HFFc6 (cell line): ENCODE measurements around the gene CYP26C1. TPM values are rescaled to one million over a fixed set of nuclear protein-coding genes. Genes with fewer than 3 reads are reported as not detected.

Source experiments
- DNase-seq: peaks from one replicate; pipeline ENCODE4 v3.0.0-alpha.2; 2018
- H3K27ac Mint-ChIP-seq: 2 replicates; pipeline ENCODE4 v1.8.0; 2020; ENCODE audit warnings: mild to moderate bottlenecking, mixed read lengths
- H3K27me3 Mint-ChIP-seq: 2 replicates; pipeline ENCODE4 v1.8.0; 2021; ENCODE audit warnings: mild to moderate bottlenecking, moderate library complexity, mixed read lengths; ENCODE audit not compliant: insufficient read depth
- H3K36me3 Mint-ChIP-seq: 2 replicates; pipeline ENCODE4 v1.8.0; 2021; ENCODE audit warnings: low read depth, mixed read lengths
- H3K4me1 Mint-ChIP-seq: 2 replicates; pipeline ENCODE4 v1.8.0; 2020; ENCODE audit warnings: low read depth, mixed read lengths
- H3K4me3 Mint-ChIP-seq: 2 replicates; pipeline ENCODE4 v1.8.0; 2020; ENCODE audit warnings: mild to moderate bottlenecking, moderate library complexity, mixed read lengths
- H3K9me3 Mint-ChIP-seq: 2 replicates; pipeline ENCODE4 v1.8.0; 2020; ENCODE audit warnings: mild to moderate bottlenecking, mixed read lengths
- CTCF ChIP-seq: fragments of 200-600 bp; sonication (generic); IDR thresholded peaks from 2 replicates; pipeline ENCODE4 v1.5.0; 2021; ENCODE audit warnings: antibody characterized with exemption, mild to moderate bottlenecking
- total RNA-seq, 6 experiments: library from RNA; stranded (reverse); fragmentation: NEBNext Ultra II Directional; extraction: Animal tissue kit (Norgen Biotek cat#: 25700); gene quantifications; 2 replicates in 1 of 6; 3 replicates in 5 of 6; pipeline ENCODE4 v1.2.3, GENCODE V29; 2021

The CYP26C1 gene
- total RNA-seq, 6 experiments from 2014 or later = 0.05 to 0.22 (median 0.13) TPM; not detected in 1

GRCh38 chr10:93087846-93088245 lies 27.2 kb downstream of the CYP26C1 start:
- H3K27ac Mint-ChIP-seq = no peak overlapping the region
- peaks cover 17% of the 10 kb centered on the region for H3K27me3 Mint-ChIP-seq
- H3K36me3 Mint-ChIP-seq = no peaks in the 10 kb centered on the region
- H3K4me1 Mint-ChIP-seq = no peaks in the 10 kb centered on the region
- DNase-seq = no peak
- no peak overlapping the region for H3K4me3 Mint-ChIP-seq
- no peaks in the 10 kb centered on the region for H3K9me3 Mint-ChIP-seq
- no peak for TF ChIP-seq CTCF

GRCh38 chr10:93088466-93088865 lies 27.9 kb downstream of the CYP26C1 start:
- peaks cover 20% of the 10 kb centered on the region for H3K27me3 Mint-ChIP-seq
- H3K36me3 Mint-ChIP-seq = no peaks in the 10 kb centered on the region
- no peak for DNase-seq
- no peak for TF ChIP-seq CTCF
- H3K4me1 Mint-ChIP-seq = no peaks in the 10 kb centered on the region
- H3K9me3 Mint-ChIP-seq = no peaks in the 10 kb centered on the region
- H3K27ac Mint-ChIP-seq = no peak overlapping the region
- H3K4me3 Mint-ChIP-seq = no peak overlapping the region

GRCh38 chr10:93090619-93091018 lies 30.0 kb downstream of the CYP26C1 start:
- Mint-ChIP-seq H3K4me3 (no peak overlapping the region), H3K27ac (no peak overlapping the region), H3K36me3 (no peaks in the 10 kb centered on the region), H3K4me1 (no peaks in the 10 kb centered on the region), H3K27me3 (peaks cover 21% of the 10 kb centered on the region), H3K9me3 (no peaks in the 10 kb centered on the region)
- TF ChIP-seq CTCF = no peak
- DNase-seq = no peak

- Mint-ChIP-seq H3K4me1 (no peaks in the 10 kb centered on the region), H3K27me3 (peaks cover 26% of the 10 kb centered on the region), H3K4me3 (no peak overlapping the region), H3K36me3 (no peaks in the 10 kb centered on the region), H3K27ac (no peak overlapping the region), H3K9me3 (no peaks in the 10 kb centered on the region)
- no peak for DNase-seq
- no peak for TF ChIP-seq CTCF
Observed at GRCh38 chr10:93091960-93092359, 31.4 kb downstream of the CYP26C1 start.

- DNase-seq = no peak
- no peaks in the 10 kb centered on the region for H3K4me1 Mint-ChIP-seq
- H3K9me3 Mint-ChIP-seq = no peaks in the 10 kb centered on the region
- H3K4me3 Mint-ChIP-seq = no peak overlapping the region
- H3K27me3 Mint-ChIP-seq = peaks cover 20% of the 10 kb centered on the region
- TF ChIP-seq CTCF = no peak
- H3K36me3 Mint-ChIP-seq = no peaks in the 10 kb centered on the region
- H3K27ac Mint-ChIP-seq = no peak overlapping the region
Observed at GRCh38 chr10:93095225-93095624, 34.6 kb downstream of the CYP26C1 start.

- Mint-ChIP-seq H3K36me3 (no peaks in the 10 kb centered on the region), H3K4me3 (no peak overlapping the region), H3K27me3 (peaks cover 14% of the 10 kb centered on the region), H3K4me1 (no peaks in the 10 kb centered on the region), H3K27ac (no peak overlapping the region), H3K9me3 (no peaks in the 10 kb centered on the region)
- no peak for DNase-seq
- no peak for TF ChIP-seq CTCF
Observed at GRCh38 chr10:93096901-93097300, 36.3 kb downstream of the CYP26C1 start.
